GM12878 (cell line): ENCODE results near the gene TM9SF4. TPM values are rescaled to one million over a fixed set of nuclear protein-coding genes. Genes with fewer than 3 reads are reported as not detected.

Source experiments
- ATAC-seq: fragments of 200-7000 bp; cut with Tn5 transposase; 3 replicates; pipeline ENCODE4 v1.9.1; 2020; ENCODE audit warnings: mild to moderate bottlenecking, moderate library complexity
- BruUV-seq: library from RNA; stranded (reverse); fragments of 400-500 nt; replicated peaks from 2 replicates; lab custom pipeline; 2021; lab: Mats Ljungman, UMichigan
- CTCF ChIA-PET: fragments of 300-600 bp; sonication (Branson Sonifier 250); formaldehyde crosslinking; extraction: SDS; loops from one replicate; lab custom pipeline; 2021; ENCODE audit warnings: inconsistent platforms; lab: Yijun Ruan, JAX
- POLR2A ChIA-PET: fragments of 350-600 bp; formaldehyde crosslinking; extraction: SDS; loops from one replicate; lab custom pipeline; 2021; ENCODE audit warnings: inconsistent platforms; lab: Charles Lee
- RAD21 ChIA-PET: fragments of 300-600 bp; sonication (Branson Sonifier 250); formaldehyde crosslinking; loops from one replicate; lab custom pipeline; 2023; ENCODE audit warnings: antibody characterized with exemption; ENCODE audit not compliant: unreplicated experiment; lab: Charles Lee
- SMC1A ChIA-PET: fragments of 300-600 bp; sonication (Branson Sonifier 250); formaldehyde crosslinking; loops from one replicate; lab custom pipeline; 2023; ENCODE audit not compliant: unreplicated experiment, uncharacterized antibody; lab: Charles Lee
- DNase-seq: peaks from one replicate; pipeline ENCODE4 v3.0.0-alpha.2; 2011; ENCODE audit warnings: low read depth, low spot score
- FAIRE-seq: peaks from 3 replicates; lab custom pipeline; 2011; peaks lifted over from hg19 to GRCh38; lab: Jason Lieb, UNC
- H2AFZ ChIP-seq: 2 replicates; pipeline ENCODE4 v1.6.0; 2011; ENCODE audit warnings: low read depth, low read length, control low read depth; ENCODE audit not compliant: control insufficient read depth
- H3K27ac ChIP-seq: 2 replicates; pipeline ENCODE4 v1.5.1; 2011; ENCODE audit warnings: control low read depth; ENCODE audit not compliant: control insufficient read depth, insufficient read depth
- H3K27me3 ChIP-seq, 2 experiments: replicated peaks in 1 of 2; 2 replicates each; pipeline versions ENCODE4 v1.6.0 to v1.6.1; 2011; ENCODE audit warnings: low read length in 1 of 2; ENCODE audit not compliant: control insufficient read depth in 2 of 2, insufficient read depth in 2 of 2
- H3K36me3 ChIP-seq, 2 experiments: 2 replicates each; pipeline ENCODE4 v1.5.1; 2011; ENCODE audit warnings: low read length in 1 of 2; ENCODE audit not compliant: control insufficient read depth in 2 of 2, insufficient read depth in 2 of 2
- H3K4me1 ChIP-seq: 2 replicates; pipeline ENCODE4 v1.6.1; 2011; ENCODE audit warnings: mild to moderate bottlenecking, low read length, moderate library complexity, mixed read lengths; ENCODE audit not compliant: control insufficient read depth, insufficient read depth
- H3K4me2 ChIP-seq: 2 replicates; pipeline ENCODE4 v1.6.0; 2011; ENCODE audit warnings: control low read depth; ENCODE audit not compliant: control insufficient read depth, insufficient read depth
- H3K4me3 ChIP-seq: fragments of 200-600 bp; sonication (generic); 2 replicates; pipeline ENCODE4 v1.5.1; 2016
- H3K79me2 ChIP-seq: 2 replicates; pipeline ENCODE4 v1.6.0; 2011; ENCODE audit warnings: low read length; ENCODE audit not compliant: control insufficient read depth, insufficient read depth
- H3K9ac ChIP-seq: 2 replicates; pipeline ENCODE4 v1.8.0; 2011; ENCODE audit warnings: low read length, control low read depth, mixed read lengths; ENCODE audit not compliant: control insufficient read depth, insufficient read depth
- H3K9me3 ChIP-seq: replicated peaks from 3 replicates; pipeline ENCODE4 v1.5.1; 2011; ENCODE audit warnings: mild to moderate bottlenecking, low read length; ENCODE audit not compliant: control insufficient read depth, insufficient read depth
- H4K20me1 ChIP-seq: 2 replicates; pipeline ENCODE4 v1.6.0; 2011; ENCODE audit not compliant: control insufficient read depth, insufficient read depth
- BMI1 ChIP-seq: fragments of 450-650 bp; IDR thresholded peaks from 2 replicates; pipeline ENCODE4 v1.6.1; 2016; ENCODE audit warnings: mild to moderate bottlenecking, moderate library complexity, borderline replicate concordance
- CBX3 ChIP-seq: fragments of 200-600 bp; sonication (generic); IDR thresholded peaks from 2 replicates; pipeline ENCODE4 v1.6.1; 2016; ENCODE audit warnings: low read depth, borderline replicate concordance
- DPF2 ChIP-seq: fragments of 450-650 bp; IDR thresholded peaks from 2 replicates; pipeline ENCODE4 v1.6.1; 2017; ENCODE audit warnings: mild to moderate bottlenecking
- ESRRA ChIP-seq: IDR thresholded peaks from 2 replicates; pipeline ENCODE4 v1.6.1; 2012; ENCODE audit warnings: mild to moderate bottlenecking, low read length, improper control_type of control experiment
- EZH2 ChIP-seq: IDR thresholded peaks from 2 replicates; pipeline ENCODE4 v1.6.1; 2012; ENCODE audit warnings: low read depth, mild to moderate bottlenecking, control low read depth, inconsistent platforms, low read length, borderline replicate concordance; ENCODE audit not compliant: control insufficient read depth
- GATAD2B ChIP-seq: fragments of 450-650 bp; conservative IDR thresholded peaks from 2 replicates; pipeline ENCODE4 v1.6.1; 2017; ENCODE audit warnings: low read depth, mild to moderate bottlenecking, moderate library complexity
- JUNB ChIP-seq: IDR thresholded peaks from 2 replicates; pipeline ENCODE4 v1.6.1; 2016; ENCODE audit warnings: antibody characterized with exemption, mild to moderate bottlenecking
- MTA2 ChIP-seq: fragments of 450-650 bp; IDR thresholded peaks from 2 replicates; pipeline ENCODE4 v1.6.1; 2016; ENCODE audit warnings: low read depth, mild to moderate bottlenecking, moderate library complexity
- RAD21 ChIP-seq: IDR thresholded peaks from 2 replicates; pipeline ENCODE4 v1.6.1; 2011; ENCODE audit warnings: mild to moderate bottlenecking, low read depth, low read length, moderate library complexity; ENCODE audit not compliant: insufficient read depth
- TARDBP ChIP-seq: IDR thresholded peaks from 2 replicates; pipeline ENCODE4 v1.6.1; 2016; ENCODE audit warnings: borderline replicate concordance
- WRNIP1 ChIP-seq: IDR thresholded peaks from 2 replicates; pipeline ENCODE4 v1.6.1; 2011; ENCODE audit warnings: low read depth, low read length, improper control_type of control experiment, borderline replicate concordance
- ZNF24 ChIP-seq: fragments of 450-650 bp; IDR thresholded peaks from 2 replicates; pipeline ENCODE4 v1.6.1; 2017; ENCODE audit warnings: antibody characterized with exemption, mild to moderate bottlenecking
- WGBS: methylation state at CpG from one replicate; pipeline ENCODE4 v1.1.6; 2016; ENCODE audit warnings: low lambda C conversion rate; ENCODE audit not compliant: insufficient replicate concordance, insufficient coverage; ENCODE audit errors: missing lambda C conversion rate; 5-methylcytosine and 5-hydroxymethylcytosine counted together
- in situ Hi-C: fragments of 300-500 bp; cut with MboI; formaldehyde crosslinking; loops from 9 replicates; pipeline ENCODE4 v1.14.3; 2018; ENCODE audit warnings: mixed read lengths
- intact Hi-C: fragments of 100-400 bp; cut with micrococcal nuclease; formaldehyde crosslinking; loops from one replicate; pipeline ENCODE4 v1.14.2; 2022; ENCODE audit not compliant: unreplicated experiment
- polyA plus RNA-seq, 11 experiments: library from polyadenylated mRNA; depleted of rRNA in 4 of 11; unstranded in 6 of 11; stranded (reverse) in 5 of 11; fragments of >200 nt; fragmentation: Nextera tagmentation in 4 of 11; fragmentation: Illumina TruSeq in 1 of 11; extraction: Ambion mirVana in 4 of 11; extraction: Trizol in 1 of 11; gene quantifications; 1 replicate in 1 of 11; 2 replicates in 10 of 11; pipeline versions ENCODE4 v1.2.1 to v1.2.3, GENCODE V29; 2011 to 2016; ENCODE audit warnings: inconsistent platforms in 2 of 11, missing spikeins in 2 of 11, low read depth in 1 of 11
- total RNA-seq, 4 experiments: library from RNA; depleted of rRNA in 3 of 4; stranded (reverse); fragments of >200 nt in 3 of 4; fragmentation: Illumina TruSeq in 1 of 4; extraction: Trizol in 1 of 4; gene quantifications; 2 replicates each; pipeline versions ENCODE4 v1.2.1 to v1.2.3, GENCODE V29; 2013 to 2021
- TF ChIP-seq, protein P1 (sequence below): IDR thresholded peaks from 2 replicates; pipeline ENCODE4 v1.6.1; 2012; ENCODE audit warnings: improper control_type of control experiment, low read depth, low read length; ENCODE audit not compliant: insufficient replicate concordance

TM9SF4 gene
- total and polyA plus RNA-seq, 10 of the 15 experiments (the other 5 are each of a cell fraction or from before 2014, with no cell fraction given) = 8.5 to 47.8 (median 24.3) TPM

DNA sequence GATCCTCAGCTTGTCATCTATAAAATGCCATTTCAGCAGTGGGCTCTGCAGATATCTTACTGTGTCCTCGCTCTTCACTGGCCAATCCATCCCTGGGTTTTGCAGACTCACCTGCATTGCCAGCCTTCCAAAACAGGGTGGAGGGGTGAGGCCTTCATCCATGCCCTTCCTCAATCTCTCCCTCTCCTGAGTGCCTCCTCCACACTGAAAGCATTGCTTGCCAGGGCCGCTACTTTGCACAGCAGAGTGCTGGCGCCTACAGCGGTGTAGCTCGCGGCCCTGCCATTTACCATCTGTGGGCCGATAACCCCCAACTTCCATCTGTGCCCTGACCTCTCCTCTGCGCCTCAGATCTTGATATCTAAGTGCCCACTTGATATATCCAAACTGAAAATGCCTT, 29.4 kb downstream of the TM9SF4 start:
- 93% methylated on average over 8 of the region's 8 CpGs for WGBS
- CTCF ChIA-PET = interaction anchor here (0.6 to 1.3 kb wide), 2 partner anchors 11 to 104 kb away, joined by 3 to 4 read pairs; no protein-coding TSS in a partner anchor
- RAD21 ChIA-PET = no interaction called here
- ATAC-seq = no peak
- BruUV-seq = no TSS peak
- Histone ChIP-seq H3K9me3 (no peaks in the 10 kb centered on the region), H3K27ac (no peak overlapping the region), H2AFZ (no peak overlapping the region), H3K36me3 (peaks cover 24 to 59% of the 10 kb centered on the region in 2 experiments), H3K79me2 (no peaks in the 10 kb centered on the region; the same call in 1 of the 2 replicates), H3K9ac (no peak overlapping the region), H3K4me3 (no peak overlapping the region), H3K4me1 (no peaks in the 10 kb centered on the region), H3K27me3 (no peaks in the 10 kb centered on the region), H4K20me1 (no peaks in the 10 kb centered on the region), H3K4me2 (no peak overlapping the region)
- FAIRE-seq = no peak
- POLR2A ChIA-PET = interaction anchor here (0.5 kb wide), 1 partner anchor 75 kb away, joined by 4 read pairs; no protein-coding TSS in a partner anchor
- no peak for DNase-seq
- SMC1A ChIA-PET = interaction anchor here (1.2 kb wide), 1 partner anchor 20 kb away, joined by 3 read pairs; no protein-coding TSS in a partner anchor
- intact Hi-C loops (no loop called here), in situ Hi-C loops (no loop called here)
- TF ChIP-seq EZH2 = no peak
- no peak for TF ChIP-seq ESRRA
- no peak for TF ChIP-seq WRNIP1
- TF ChIP-seq RAD21 = no peak
- TF ChIP-seq JUNB = no peak
- no peak for TF ChIP-seq CBX3
- TF ChIP-seq TARDBP = no peak

DNA sequence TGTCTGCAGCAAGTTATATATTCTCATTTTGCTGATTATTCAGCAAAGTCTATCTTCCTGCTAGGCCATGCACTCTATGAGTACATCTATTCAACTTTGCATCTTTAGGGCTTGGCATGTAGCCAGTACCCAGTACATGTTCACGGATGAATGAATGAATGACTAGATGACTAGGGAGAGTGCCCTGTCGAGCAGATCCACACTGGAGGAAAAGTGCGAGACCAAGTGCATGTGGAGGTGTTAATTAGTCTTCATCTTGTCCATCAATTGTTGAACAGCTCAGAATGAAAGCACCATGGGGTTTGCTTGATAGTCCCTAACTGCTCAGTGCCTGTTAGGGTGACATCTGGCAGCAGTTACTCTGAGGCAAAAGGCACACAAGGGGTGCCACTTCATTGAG, 30.4 kb downstream of the TM9SF4 start:
- Histone ChIP-seq H3K27ac (no peak overlapping the region), H4K20me1 (no peaks in the 10 kb centered on the region), H3K36me3 (peaks cover 27 to 63% of the 10 kb centered on the region in 2 experiments), H2AFZ (no peak overlapping the region), H3K27me3 (no peaks in the 10 kb centered on the region), H3K79me2 (no peaks in the 10 kb centered on the region), H3K4me1 (no peaks in the 10 kb centered on the region), H3K4me2 (no peak overlapping the region), H3K4me3 (no peak overlapping the region), H3K9ac (no peak overlapping the region), H3K9me3 (no peaks in the 10 kb centered on the region)
- BruUV-seq = no TSS peak
- ATAC-seq (peak; percentile 97), FAIRE-seq (no peak), DNase-seq (peak; percentile 53)
- intact Hi-C loops = no loop called here
- 1% methylated on average over 3 of the region's 3 CpGs for WGBS
- ChIA-PET CTCF (interaction anchor here (1.2 to 1.3 kb wide), 2 partner anchors 12 to 105 kb away, joined by 3 to 5 read pairs; no protein-coding TSS in a partner anchor), RAD21 (interaction anchor here (0.8 to 1.2 kb wide), 2 partner anchors 77 to 217 kb away, joined by 3 to 4 read pairs; no protein-coding TSS in a partner anchor), SMC1A (interaction anchor here (0.7 to 1.2 kb wide), 2 partner anchors 28 to 98 kb away, joined by 3 read pairs; no protein-coding TSS in a partner anchor), POLR2A (no interaction called here)
- in situ Hi-C loops = no loop called here
- TF ChIP-seq BMI1 (no peak), ZNF24 (peak; percentile 95), GATAD2B (no peak), MTA2 (peak; percentile 95), RAD21 (no peak), DPF2 (peak; percentile 71; the same call in 1 of the 2 replicates)
- TF ChIP-seq, protein P1, sequence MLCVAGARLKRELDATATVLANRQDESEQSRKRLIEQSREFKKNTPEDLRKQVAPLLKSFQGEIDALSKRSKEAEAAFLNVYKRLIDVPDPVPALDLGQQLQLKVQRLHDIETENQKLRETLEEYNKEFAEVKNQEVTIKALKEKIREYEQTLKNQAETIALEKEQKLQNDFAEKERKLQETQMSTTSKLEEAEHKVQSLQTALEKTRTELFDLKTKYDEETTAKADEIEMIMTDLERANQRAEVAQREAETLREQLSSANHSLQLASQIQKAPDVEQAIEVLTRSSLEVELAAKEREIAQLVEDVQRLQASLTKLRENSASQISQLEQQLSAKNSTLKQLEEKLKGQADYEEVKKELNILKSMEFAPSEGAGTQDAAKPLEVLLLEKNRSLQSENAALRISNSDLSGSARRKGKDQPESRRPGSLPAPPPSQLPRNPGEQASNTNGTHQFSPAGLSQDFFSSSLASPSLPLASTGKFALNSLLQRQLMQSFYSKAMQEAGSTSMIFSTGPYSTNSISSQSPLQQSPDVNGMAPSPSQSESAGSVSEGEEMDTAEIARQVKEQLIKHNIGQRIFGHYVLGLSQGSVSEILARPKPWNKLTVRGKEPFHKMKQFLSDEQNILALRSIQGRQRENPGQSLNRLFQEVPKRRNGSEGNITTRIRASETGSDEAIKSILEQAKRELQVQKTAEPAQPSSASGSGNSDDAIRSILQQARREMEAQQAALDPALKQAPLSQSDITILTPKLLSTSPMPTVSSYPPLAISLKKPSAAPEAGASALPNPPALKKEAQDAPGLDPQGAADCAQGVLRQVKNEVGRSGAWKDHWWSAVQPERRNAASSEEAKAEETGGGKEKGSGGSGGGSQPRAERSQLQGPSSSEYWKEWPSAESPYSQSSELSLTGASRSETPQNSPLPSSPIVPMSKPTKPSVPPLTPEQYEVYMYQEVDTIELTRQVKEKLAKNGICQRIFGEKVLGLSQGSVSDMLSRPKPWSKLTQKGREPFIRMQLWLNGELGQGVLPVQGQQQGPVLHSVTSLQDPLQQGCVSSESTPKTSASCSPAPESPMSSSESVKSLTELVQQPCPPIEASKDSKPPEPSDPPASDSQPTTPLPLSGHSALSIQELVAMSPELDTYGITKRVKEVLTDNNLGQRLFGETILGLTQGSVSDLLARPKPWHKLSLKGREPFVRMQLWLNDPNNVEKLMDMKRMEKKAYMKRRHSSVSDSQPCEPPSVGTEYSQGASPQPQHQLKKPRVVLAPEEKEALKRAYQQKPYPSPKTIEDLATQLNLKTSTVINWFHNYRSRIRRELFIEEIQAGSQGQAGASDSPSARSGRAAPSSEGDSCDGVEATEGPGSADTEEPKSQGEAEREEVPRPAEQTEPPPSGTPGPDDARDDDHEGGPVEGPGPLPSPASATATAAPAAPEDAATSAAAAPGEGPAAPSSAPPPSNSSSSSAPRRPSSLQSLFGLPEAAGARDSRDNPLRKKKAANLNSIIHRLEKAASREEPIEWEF = no peak
